HEK293 (cell line): ENCODE data around the gene THSD4.

ENCODE experiments used
- KLF1 ChIP-seq: fragments of 450-650 bp; formaldehyde crosslinking; IDR thresholded peaks from 2 replicates; pipeline ENCODE4 v1.5.1; 2016; ENCODE audit warnings: missing biosample characterization, missing genetic modification characterization
- ZNF239 ChIP-seq: fragments of 450-650 bp; formaldehyde crosslinking; IDR thresholded peaks from 2 replicates; pipeline ENCODE4 v1.5.1; 2016; ENCODE audit warnings: missing biosample characterization, missing genetic modification characterization
- TF ChIP-seq, protein P1 (sequence below): fragments of 450-650 bp; formaldehyde crosslinking; IDR thresholded peaks from 2 replicates; pipeline ENCODE4 v1.5.1; 2016; ENCODE audit warnings: missing biosample characterization, missing genetic modification characterization

DNA sequence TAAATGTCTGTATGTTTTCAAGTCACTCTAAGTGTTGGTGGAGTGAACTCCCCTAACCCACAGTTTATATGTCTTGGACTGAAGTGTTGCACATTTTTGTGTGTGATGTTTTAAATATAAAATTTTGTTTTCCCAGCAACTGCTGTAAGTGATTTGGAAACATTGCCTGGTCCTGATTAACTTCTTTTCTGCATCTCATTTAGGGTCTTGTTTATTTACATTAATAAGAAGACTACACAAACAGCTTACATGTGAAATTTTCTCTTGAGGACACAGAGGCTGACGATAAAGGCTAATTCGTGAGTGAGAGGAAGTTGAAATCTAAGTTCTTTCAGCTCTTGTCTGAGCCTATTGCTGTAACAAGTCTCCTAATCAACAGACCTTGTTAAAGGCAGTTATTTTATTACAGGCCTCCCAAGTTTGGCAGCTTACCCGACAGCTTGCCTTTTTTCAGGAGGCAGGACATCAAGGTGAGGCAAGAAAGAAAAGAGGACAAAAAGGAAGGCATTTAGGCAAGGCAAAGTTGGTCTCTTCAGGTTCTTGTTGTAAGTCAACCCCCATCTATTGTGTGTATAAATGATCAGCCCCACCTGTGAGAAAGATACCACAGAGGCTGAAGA is 517.4 kb downstream of the THSD4 start:
- TF ChIP-seq, protein P1, sequence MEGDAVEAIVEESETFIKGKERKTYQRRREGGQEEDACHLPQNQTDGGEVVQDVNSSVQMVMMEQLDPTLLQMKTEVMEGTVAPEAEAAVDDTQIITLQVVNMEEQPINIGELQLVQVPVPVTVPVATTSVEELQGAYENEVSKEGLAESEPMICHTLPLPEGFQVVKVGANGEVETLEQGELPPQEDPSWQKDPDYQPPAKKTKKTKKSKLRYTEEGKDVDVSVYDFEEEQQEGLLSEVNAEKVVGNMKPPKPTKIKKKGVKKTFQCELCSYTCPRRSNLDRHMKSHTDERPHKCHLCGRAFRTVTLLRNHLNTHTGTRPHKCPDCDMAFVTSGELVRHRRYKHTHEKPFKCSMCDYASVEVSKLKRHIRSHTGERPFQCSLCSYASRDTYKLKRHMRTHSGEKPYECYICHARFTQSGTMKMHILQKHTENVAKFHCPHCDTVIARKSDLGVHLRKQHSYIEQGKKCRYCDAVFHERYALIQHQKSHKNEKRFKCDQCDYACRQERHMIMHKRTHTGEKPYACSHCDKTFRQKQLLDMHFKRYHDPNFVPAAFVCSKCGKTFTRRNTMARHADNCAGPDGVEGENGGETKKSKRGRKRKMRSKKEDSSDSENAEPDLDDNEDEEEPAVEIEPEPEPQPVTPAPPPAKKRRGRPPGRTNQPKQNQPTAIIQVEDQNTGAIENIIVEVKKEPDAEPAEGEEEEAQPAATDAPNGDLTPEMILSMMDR: no peak
- TF ChIP-seq ZNF239 (no peak), KLF1 (tag by site-specific recombination) (no peak)
